SH-SY5Y (cell line): ENCODE results near the gene TTI1.

Source experiments
- GATA2 ChIP-seq: IDR thresholded peaks from 2 replicates; pipeline ENCODE4 v1.6.1; 2011; ENCODE audit warnings: mild to moderate bottlenecking, low read depth, low read length
- GATA3 ChIP-seq: IDR thresholded peaks from 2 replicates; pipeline ENCODE4 v1.6.1; 2011; ENCODE audit warnings: low read depth, mild to moderate bottlenecking, low read length, moderate library complexity

The TTI1 gene

GRCh38 chr20:37938954-37939353 is 94.3 kb downstream of the TTI1 start:
- no peak for TF ChIP-seq GATA3
- TF ChIP-seq GATA2: no peak

- TF ChIP-seq GATA2: no peak
- TF ChIP-seq GATA3: no peak
Observed at GRCh38 chr20:37938181-37938750, 95.0 kb downstream of the TTI1 start.

- TF ChIP-seq GATA2 (no peak), GATA3 (no peak)
Observed at GRCh38 chr20:37937686-37938085, 95.6 kb downstream of the TTI1 start.

- TF ChIP-seq GATA2 (no peak), GATA3 (no peak)
Observed at GRCh38 chr20:37936451-37936850, 96.8 kb downstream of the TTI1 start.

- TF ChIP-seq GATA3 (no peak), GATA2 (no peak)
Observed at GRCh38 chr20:37936041-37936440, 97.2 kb downstream of the TTI1 start.

- TF ChIP-seq GATA2 (no peak), GATA3 (no peak)
Observed at GRCh38 chr20:37935435-37935834, 97.8 kb downstream of the TTI1 start.

GRCh38 chr20:37934634-37935375 is 98.5 kb downstream of the TTI1 start:
- TF ChIP-seq GATA2 (no peak), GATA3 (no peak)

GRCh38 chr20:37933786-37934633 is 99.2 kb downstream of the TTI1 start:
- TF ChIP-seq GATA2 (no peak), GATA3 (no peak)
